Esophagus (tissue), 2 donors: Measurements from ENCODE around the gene SLC46A3. TPM values are rescaled to one million over a fixed set of nuclear protein-coding genes. Genes with fewer than 3 reads are reported as not detected.

Experiments
- H3K27ac ChIP-seq, 2 donors: one replicate each; pipeline ENCODE4 v1.5.1; 2013; ENCODE audit warnings: low read depth in 2 of 2, mild to moderate bottlenecking in 2 of 2, inconsistent platforms in 1 of 2, low read length in 1 of 2, moderate library complexity in 1 of 2
- H3K27me3 ChIP-seq, 2 donors: one replicate each; pipeline ENCODE4 v1.6.1; 2013; ENCODE audit warnings: low read length in 2 of 2, control low read depth in 1 of 2, mild to moderate bottlenecking in 1 of 2; ENCODE audit not compliant: insufficient read depth in 2 of 2, control insufficient read depth in 1 of 2
- H3K36me3 ChIP-seq, 2 donors: one replicate each; pipeline ENCODE4 v1.6.1; 2013; ENCODE audit warnings: low read length in 1 of 2; ENCODE audit not compliant: control insufficient read depth in 2 of 2, insufficient read depth in 2 of 2
- H3K4me1 ChIP-seq, 2 donors: one replicate each; pipeline ENCODE4 v1.6.1; 2013; ENCODE audit warnings: low read length in 1 of 2; ENCODE audit not compliant: control insufficient read depth in 2 of 2, insufficient read depth in 2 of 2
- H3K4me3 ChIP-seq, 2 donors: one replicate each; pipeline ENCODE4 v1.5.1; 2013; ENCODE audit warnings: low read length in 2 of 2, mild to moderate bottlenecking in 2 of 2, low read depth in 1 of 2, moderate library complexity in 1 of 2
- H3K9me3 ChIP-seq, 2 donors: one replicate each; pipeline ENCODE4 v1.6.1; 2013; ENCODE audit warnings: mild to moderate bottlenecking in 2 of 2, low read depth in 1 of 2, low read length in 1 of 2, moderate library complexity in 1 of 2; ENCODE audit not compliant: control insufficient read depth in 2 of 2, insufficient read depth in 1 of 2
- WGBS, 2 donors: extraction: QIAGEN DNeasy Blood & Tissue Kit; methylation state at CpG; one replicate each; pipeline ENCODE4 v1.1.7; 2013; 5-methylcytosine and 5-hydroxymethylcytosine counted together
- polyA plus RNA-seq, 2 donors: library from polyadenylated mRNA; stranded (reverse); fragments of 200-250 nt; gene quantifications; one replicate each; pipeline ENCODE4 v1.2.3, GENCODE V29; 2013
- donor health status: healthy with polysubstance abuse.
- donor health status: Bipolar disorder and iron deficiency.

SLC46A3 gene
- polyA plus RNA-seq, 2 donors: 0.96 to 2.7 TPM

DNA sequence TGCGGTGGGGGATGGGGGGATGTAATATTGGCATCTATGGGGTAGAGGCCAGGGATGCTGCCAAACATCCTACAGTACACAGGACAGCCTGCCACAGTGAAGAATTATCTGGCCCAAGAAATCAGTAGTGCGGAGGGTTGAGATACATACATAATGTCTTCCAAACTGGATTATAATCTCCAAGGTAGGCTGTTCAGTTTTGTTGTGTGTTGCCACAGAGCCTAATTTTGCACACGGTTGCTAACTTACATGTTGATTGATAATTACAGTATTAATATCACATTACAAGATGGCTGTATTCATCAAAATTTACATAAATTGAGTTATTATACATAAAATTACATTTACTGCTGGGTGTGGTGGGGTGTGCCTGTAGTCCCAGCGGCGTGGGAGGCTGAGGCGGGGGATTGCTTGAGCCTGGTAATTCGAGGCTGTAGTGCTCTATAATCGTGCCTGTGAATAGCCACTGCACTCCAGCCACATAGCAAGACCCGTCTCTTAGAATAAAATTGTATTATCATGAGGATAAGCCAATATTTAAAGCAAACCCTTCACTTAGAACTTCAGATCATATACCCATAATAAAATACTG is 51.8 kb downstream of the SLC46A3 start:
- no peak overlapping the region for H3K4me3 ChIP-seq
- no peaks in the 10 kb centered on the region for H3K4me1 ChIP-seq
- H3K9me3 ChIP-seq: no peaks in the 10 kb centered on the region
- no peaks in the 10 kb centered on the region for H3K27me3 ChIP-seq
- H3K36me3 ChIP-seq: peaks cover 16 to 21% of the 10 kb centered on the region in 2 donors
- no peak overlapping the region for H3K27ac ChIP-seq
- 90 to 92% methylated on average over 9 of the region's 9 CpGs for WGBS, 2 donors

DNA sequence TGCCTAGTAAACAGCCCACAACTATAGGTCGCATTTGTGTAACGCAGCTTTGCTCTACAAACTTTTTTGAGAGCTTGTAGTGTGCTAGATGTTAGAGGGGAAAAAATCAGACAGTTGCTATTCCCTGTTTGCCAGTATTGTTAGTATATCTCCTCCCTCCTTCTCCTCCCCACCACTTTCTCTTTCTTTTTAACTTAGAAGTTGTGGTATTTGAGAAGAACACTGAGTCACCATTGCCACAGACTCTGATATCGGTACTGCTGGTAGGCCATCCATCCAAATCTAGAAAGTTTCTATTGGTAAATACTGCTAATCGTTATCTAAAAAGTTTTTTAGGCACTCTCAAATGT is 59.2 kb downstream of the SLC46A3 start:
- no peaks in the 10 kb centered on the region for H3K9me3 ChIP-seq
- peaks cover 0 to under 1% of the 10 kb centered on the region in 2 donors for H3K36me3 ChIP-seq
- H3K27ac ChIP-seq: peak overlapping the region; percentile 89 to 94
- no peaks in the 10 kb centered on the region for H3K27me3 ChIP-seq
- H3K4me3 ChIP-seq: peak overlapping the region; percentile 92 to 99
- no peaks in the 10 kb centered on the region for H3K4me1 ChIP-seq
- 7 to 14% methylated on average over 4 of the region's 4 CpGs for WGBS, 2 donors

DNA sequence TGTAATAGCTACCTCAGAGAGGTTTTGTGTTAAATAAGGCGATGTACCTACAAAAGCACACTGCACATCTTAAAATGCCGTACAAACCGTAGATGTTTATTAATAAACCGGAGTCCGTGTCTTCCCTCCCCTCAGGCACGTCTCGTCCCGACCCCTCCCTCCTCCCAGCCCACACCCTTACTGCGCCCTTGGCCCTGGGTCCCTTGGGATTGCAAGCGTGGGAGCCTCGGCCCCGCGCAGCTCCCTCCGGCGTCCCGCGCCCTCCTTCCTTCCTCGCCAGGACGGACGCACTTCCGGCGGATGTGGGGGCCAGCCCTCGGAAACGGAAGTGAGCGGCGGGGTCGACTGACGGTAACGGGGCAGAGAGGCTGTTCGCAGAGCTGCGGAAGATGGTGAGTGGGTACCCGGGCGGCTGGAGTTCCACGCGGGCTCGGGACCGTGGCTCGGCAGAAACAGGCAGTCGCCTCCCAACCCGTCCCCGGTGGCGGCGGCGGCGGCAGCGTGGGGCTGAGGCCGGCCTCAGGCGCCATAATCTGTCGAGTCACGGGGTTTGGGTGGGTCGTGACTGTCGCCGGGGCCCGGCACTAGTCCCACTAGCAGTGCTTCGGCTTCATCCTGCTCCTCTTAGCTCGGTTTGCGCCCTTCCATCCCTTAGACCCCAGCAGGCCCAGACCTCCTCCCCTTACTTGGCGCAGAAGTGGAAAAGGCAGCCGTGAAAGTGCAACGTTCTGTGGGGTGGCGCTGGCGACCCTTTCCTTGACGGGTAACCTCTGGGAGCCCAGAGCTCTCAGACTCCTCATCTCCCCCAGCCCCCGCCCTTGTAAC is 59.8 kb downstream of the SLC46A3 start, which contains the start of gene POMP:
Gene POMP, plus strand, starts transcription at position 335 of the 825 bp plus-strand sequence. Its CDS starts 55 bp downstream, at position 390.
- Histone ChIP-seq H3K27me3 (no peaks in the 10 kb centered on the region), H3K4me1 (no peaks in the 10 kb centered on the region), H3K4me3 (peak within 1 kb of the TSS; percentile 92 to 99), H3K36me3 (no peaks in the 10 kb centered on the region), H3K27ac (peak within 1 kb of the TSS; percentile 89 to 94), H3K9me3 (no peaks in the 10 kb centered on the region)
- 0% methylated on average over 64 of the region's 64 CpGs for WGBS, 2 donors

DNA sequence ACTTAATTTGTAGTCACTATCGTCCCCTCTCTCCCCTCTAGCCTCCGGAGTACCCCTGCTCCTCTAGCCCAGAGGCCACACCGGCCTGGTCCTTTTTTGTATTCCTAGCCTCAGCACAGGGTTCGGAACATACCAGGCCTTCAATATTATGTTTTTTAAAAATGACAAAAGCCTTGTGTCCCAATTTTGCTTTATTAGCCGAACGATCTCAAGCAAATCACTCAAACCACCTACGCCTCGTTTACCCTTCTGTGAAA is 60.3 kb downstream of the SLC46A3 start:
- peak overlapping the region; percentile 92 to 99 for H3K4me3 ChIP-seq
- H3K27ac ChIP-seq: peak overlapping the region; percentile 89 to 94
- H3K9me3 ChIP-seq: no peaks in the 10 kb centered on the region
- whole genome bisulfite sequencing, 2 donors: 0 to 1% methylated on average over 8 of the region's 8 CpGs
- H3K36me3 ChIP-seq: no peaks in the 10 kb centered on the region
- H3K4me1 ChIP-seq: no peaks in the 10 kb centered on the region
- H3K27me3 ChIP-seq: no peaks in the 10 kb centered on the region

DNA sequence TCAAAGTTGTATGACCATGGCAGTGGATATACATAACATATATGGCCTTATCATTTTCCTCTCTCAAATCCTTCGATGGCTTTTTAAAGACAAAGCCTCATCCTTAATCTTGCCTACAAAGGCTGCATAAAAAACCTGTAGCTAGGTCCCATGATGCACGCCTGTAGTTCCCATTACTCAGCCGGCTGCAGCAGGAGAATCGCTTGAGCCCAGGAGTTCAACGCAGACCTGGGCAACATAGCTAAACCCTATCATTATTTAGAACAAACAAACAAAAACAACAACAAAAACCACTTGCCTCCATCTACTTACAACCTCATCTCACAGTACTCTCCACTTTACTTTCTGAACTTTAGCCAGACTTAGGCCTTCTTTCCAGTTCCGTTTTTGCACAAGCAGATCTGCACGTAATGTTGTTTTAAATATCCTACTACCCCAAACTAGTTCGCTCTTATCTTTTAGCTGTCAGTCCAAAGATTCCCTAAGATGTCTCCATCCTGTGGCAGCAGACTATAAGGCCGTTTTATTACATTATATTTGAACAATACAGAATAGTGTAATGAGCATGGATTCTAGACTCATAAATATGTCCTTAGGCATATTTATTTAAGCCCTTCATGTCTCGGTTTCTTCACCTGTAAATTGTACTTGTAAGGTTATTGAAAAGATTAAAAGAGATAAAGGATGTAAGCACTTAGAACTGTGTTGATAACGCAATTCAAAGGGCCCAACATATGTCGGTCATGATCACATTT is 60.8 kb downstream of the SLC46A3 start:
- peak overlapping the region; percentile 92 to 99 for H3K4me3 ChIP-seq
- peak overlapping the region; percentile 89 to 94 for H3K27ac ChIP-seq
- H3K36me3 ChIP-seq: no peaks in the 10 kb centered on the region
- no peaks in the 10 kb centered on the region for H3K9me3 ChIP-seq
- no peaks in the 10 kb centered on the region for H3K4me1 ChIP-seq
- WGBS, 2 donors: 35 to 40% methylated on average over 12 of the region's 12 CpGs
- H3K27me3 ChIP-seq: no peaks in the 10 kb centered on the region

DNA sequence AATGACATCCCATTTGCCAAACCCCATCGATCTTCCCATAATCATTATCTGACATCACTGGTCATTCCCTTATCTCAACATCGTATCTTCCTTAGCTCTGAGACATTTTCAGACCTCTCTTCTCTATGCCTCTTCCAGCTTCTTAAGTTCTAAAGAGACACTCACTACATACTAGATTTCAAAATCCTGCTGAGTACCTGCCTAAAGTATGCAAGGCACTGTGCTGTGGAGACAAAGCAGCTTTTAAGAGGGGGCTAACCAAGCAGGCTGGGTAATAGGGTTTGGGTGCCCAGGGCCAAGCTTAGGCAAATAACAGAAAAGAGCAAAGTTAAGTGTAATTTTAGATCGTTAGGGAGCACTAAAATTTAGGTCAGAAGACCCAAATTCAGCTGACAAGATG is 63.2 kb downstream of the SLC46A3 start:
- Histone ChIP-seq H3K27ac (no peak overlapping the region), H3K4me3 (no peak overlapping the region), H3K9me3 (no peaks in the 10 kb centered on the region), H3K27me3 (no peaks in the 10 kb centered on the region), H3K36me3 (no peaks in the 10 kb centered on the region), H3K4me1 (no peaks in the 10 kb centered on the region)
- 76 to 77% methylated on average over 3 of the region's 3 CpGs for WGBS, 2 donors

DNA sequence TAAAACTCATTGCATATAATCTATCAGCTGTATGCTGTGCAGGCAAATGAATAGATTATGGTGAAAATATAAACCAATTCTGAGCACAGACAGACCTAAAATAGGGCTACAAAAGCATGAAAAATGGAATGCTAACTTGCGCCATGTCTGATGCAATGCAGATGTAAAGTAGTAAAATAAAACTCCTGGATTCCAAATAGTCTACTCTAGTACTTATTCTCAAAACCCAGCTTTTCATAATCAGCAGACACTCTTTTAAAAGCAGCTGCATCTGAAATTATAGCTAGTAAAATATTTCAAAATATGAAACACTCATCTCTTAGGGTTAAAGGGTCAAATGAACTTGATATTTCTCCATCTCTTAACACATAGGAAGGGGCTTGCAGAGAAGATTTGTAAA is 64.5 kb downstream of the SLC46A3 start:
- no peak overlapping the region for H3K27ac ChIP-seq
- no peaks in the 10 kb centered on the region for H3K4me1 ChIP-seq
- no peaks in the 10 kb centered on the region for H3K27me3 ChIP-seq
- H3K9me3 ChIP-seq: no peaks in the 10 kb centered on the region
- no peak overlapping the region for H3K4me3 ChIP-seq
- no peaks in the 10 kb centered on the region for H3K36me3 ChIP-seq
- WGBS, 2 donors: 94 to 98% methylated on average over 1 of the region's 1 CpG

DNA sequence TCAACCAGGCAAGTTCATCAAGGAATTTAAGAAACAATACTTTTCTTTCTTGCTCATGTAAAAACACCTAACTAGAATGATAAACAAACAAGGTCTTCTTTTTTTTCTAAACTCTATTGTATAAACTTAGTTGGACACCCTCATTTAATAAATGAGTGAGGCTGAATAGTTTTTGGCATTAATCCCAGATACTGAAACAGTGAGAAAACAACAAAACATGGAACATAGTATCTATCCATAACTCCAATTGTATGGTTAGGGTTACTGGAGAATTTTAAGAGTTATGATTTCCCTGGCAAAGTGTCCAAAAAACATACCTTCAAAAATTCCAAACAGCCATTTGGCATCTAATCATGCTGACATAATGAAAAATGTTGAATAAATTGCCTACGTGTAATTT is 65.7 kb downstream of the SLC46A3 start:
- Histone ChIP-seq H3K27me3 (no peaks in the 10 kb centered on the region), H3K4me1 (no peaks in the 10 kb centered on the region), H3K27ac (no peak overlapping the region), H3K36me3 (no peaks in the 10 kb centered on the region), H3K9me3 (no peaks in the 10 kb centered on the region), H3K4me3 (no peak overlapping the region)
- WGBS, 2 donors: 57 to 58% methylated on average over 1 of the region's 1 CpG

DNA sequence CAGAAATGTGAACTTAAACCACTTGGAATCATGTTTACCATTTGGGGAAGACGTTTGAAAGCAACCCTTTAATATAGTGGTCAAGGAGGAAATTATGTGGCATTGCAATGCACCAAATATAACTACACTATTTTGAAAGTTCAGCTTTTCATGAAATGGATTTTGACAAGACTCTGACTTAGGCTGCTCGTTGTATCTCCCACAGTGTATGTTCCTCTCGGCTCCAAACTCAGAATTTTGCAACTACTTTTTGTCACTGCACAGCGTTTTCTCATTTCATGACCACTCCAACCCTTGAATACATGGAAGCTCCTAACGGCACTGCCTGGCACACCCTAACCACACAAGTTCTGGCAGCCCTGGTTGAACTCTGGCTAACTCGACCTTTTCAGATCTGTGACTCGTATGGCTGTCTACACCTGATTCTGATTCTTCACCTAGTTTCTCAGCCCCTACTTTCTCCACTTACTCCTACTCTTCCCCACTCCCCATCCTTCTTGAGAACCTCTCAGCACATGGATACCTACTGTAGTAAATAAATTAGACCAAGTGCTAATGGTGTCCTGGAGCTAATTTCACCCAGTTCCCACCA is 66.9 kb downstream of the SLC46A3 start:
- Histone ChIP-seq H3K4me3 (no peak overlapping the region), H3K9me3 (no peaks in the 10 kb centered on the region), H3K4me1 (no peaks in the 10 kb centered on the region), H3K27me3 (no peaks in the 10 kb centered on the region), H3K27ac (no peak overlapping the region), H3K36me3 (no peaks in the 10 kb centered on the region)
- WGBS, 2 donors: 71% methylated on average over 7 of the region's 7 CpGs
